ENCODE data around the gene CD79B.
A peak's percentile ranks its signal among the peaks of the same experiment; 100 is the strongest.

CD79B gene

GRCh38 chr17:63950940-63951907 lies 19.1 kb upstream of the CD79B start:
- no peak for DNase-seq

- no peak for DNase-seq
Observed at GRCh38 chr17:63949576-63950250, 17.6 kb upstream of the CD79B start.

GRCh38 chr17:63948521-63948920 lies 16.4 kb upstream of the CD79B start:
- DNase-seq, result no peak

- DNase-seq, result no peak
Observed at GRCh38 chr17:63947711-63948330, 15.7 kb upstream of the CD79B start.

- DNase-seq, result peak; percentile 65
Observed at GRCh38 chr17:63946440-63947363, 14.6 kb upstream of the CD79B start.

GRCh38 chr17:63945784-63946439 lies 13.8 kb upstream of the CD79B start:
- DNase-seq, result no peak

- no peak for DNase-seq
Observed at GRCh38 chr17:63944736-63945499, 12.8 kb upstream of the CD79B start.

- DNase-seq, result no peak
Observed at GRCh38 chr17:63943745-63944144, 11.6 kb upstream of the CD79B start.

GRCh38 chr17:63942309-63942985 lies 10.3 kb upstream of the CD79B start:
- DNase-seq, result no peak

GRCh38 chr17:63941751-63942150 lies 9.6 kb upstream of the CD79B start:
- no peak for DNase-seq

GRCh38 chr17:63941162-63941561 lies 9.0 kb upstream of the CD79B start:
- no peak for DNase-seq

- no peak for DNase-seq
Observed at GRCh38 chr17:63940584-63940983, 8.5 kb upstream of the CD79B start.

- DNase-seq, result no peak
Observed at GRCh38 chr17:63939884-63940283, 7.8 kb upstream of the CD79B start.

GRCh38 chr17:63939401-63939800 lies 7.3 kb upstream of the CD79B start:
- no peak for DNase-seq

- DNase-seq, result no peak
Observed at GRCh38 chr17:63937920-63938319, 5.8 kb upstream of the CD79B start.

GRCh38 chr17:63937319-63937718 lies 5.2 kb upstream of the CD79B start:
- no peak for DNase-seq

- no peak for DNase-seq
Observed at GRCh38 chr17:63934183-63935112, 2.3 kb upstream of the CD79B start.

- no peak for DNase-seq
Observed at GRCh38 chr17:63933598-63933997, 1.5 kb upstream of the CD79B start.

GRCh38 chr17:63932721-63933120 lies 590 bp upstream of the CD79B start:
- no peak for DNase-seq
